Esophagus muscularis mucosa (tissue), 4 donors: ENCODE results near the gene IGFLR1.

Experiments
- EP300 ChIP-seq: sonication (generic); formaldehyde crosslinking; IDR thresholded peaks from one replicate; pipeline ENCODE4 v1.6.1; 2017; ENCODE audit warnings: antibody characterized with exemption
- POLR2A ChIP-seq: fragments of 450-650 bp; IDR thresholded peaks from one replicate; pipeline ENCODE4 v1.6.1; 2017; ENCODE audit warnings: antibody characterized with exemption, moderate library complexity, mild to moderate bottlenecking, low read depth
- POLR2AphosphoS5 ChIP-seq, 2 donors: sonication (generic); formaldehyde crosslinking; IDR thresholded peaks; one replicate each; pipeline ENCODE4 v1.6.1; 2017; ENCODE audit warnings: antibody characterized with exemption in 2 of 2
- TF ChIP-seq, protein P1 (sequence below), 3 experiments: fragments of 200-600 bp in 2 of 3; fragments of 450-650 bp in 1 of 3; sonication (generic) in 2 of 3; IDR thresholded peaks; one replicate each; pipeline ENCODE4 v1.5.1; 2017 to 2019; ENCODE audit warnings: antibody characterized with exemption in 3 of 3, mild to moderate bottlenecking in 2 of 3, moderate library complexity in 1 of 3

DNA sequence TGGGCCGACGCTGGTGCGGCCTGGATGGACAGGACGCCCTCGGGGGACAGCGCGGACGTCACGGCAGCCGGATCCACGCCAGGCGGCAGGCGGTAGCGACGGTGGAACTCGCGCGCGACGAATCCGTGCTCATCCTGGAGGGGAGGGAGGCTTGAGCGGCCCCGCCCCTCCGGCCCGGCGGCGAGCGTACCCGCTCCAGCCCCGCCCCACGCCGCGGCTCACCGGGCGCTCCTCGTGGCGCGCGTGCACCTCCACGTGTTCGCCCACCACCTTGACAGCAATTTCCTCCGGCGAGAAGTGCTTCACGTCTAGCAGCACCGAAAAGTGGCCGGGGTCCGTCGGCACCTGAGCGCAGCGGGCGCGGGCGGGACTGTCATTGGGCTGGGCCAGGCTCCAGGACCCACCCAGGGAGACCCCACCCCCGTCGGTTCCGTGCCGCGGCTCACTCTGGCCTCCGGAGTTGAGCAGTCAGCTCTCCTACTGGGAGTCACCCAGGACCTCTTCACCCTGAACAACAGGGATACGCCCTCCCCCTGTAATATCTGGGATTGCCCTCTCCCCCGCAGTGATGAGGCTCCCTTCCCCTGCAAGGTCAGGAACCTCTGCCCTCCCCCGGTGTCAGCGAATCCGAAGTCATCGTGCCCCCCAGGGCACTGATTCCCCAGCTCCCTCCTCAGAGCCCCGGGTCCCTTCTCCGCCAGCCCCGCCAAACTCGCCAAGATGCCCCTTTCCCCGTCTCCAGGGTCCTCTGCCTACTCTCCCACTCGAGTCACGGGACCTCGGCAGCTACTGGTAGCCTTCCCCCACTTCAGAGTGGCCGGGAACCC is 13.5 kb upstream of the IGFLR1 start:
- TF ChIP-seq EP300 (peak; percentile 72), POLR2AphosphoS5 (IDR thresholded peaks at IDR 0.05) (peak; percentile 81 to 85), POLR2A (no peak)
- TF ChIP-seq, protein P1, sequence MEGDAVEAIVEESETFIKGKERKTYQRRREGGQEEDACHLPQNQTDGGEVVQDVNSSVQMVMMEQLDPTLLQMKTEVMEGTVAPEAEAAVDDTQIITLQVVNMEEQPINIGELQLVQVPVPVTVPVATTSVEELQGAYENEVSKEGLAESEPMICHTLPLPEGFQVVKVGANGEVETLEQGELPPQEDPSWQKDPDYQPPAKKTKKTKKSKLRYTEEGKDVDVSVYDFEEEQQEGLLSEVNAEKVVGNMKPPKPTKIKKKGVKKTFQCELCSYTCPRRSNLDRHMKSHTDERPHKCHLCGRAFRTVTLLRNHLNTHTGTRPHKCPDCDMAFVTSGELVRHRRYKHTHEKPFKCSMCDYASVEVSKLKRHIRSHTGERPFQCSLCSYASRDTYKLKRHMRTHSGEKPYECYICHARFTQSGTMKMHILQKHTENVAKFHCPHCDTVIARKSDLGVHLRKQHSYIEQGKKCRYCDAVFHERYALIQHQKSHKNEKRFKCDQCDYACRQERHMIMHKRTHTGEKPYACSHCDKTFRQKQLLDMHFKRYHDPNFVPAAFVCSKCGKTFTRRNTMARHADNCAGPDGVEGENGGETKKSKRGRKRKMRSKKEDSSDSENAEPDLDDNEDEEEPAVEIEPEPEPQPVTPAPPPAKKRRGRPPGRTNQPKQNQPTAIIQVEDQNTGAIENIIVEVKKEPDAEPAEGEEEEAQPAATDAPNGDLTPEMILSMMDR (IDR thresholded peaks at IDR 0.05), result no peak
